GM18507 (cell line): Measurements from ENCODE around the gene ZNF516.

Experiments used
- DNase-seq: peaks from one replicate; pipeline ENCODE4 v3.0.0; 2011; ENCODE audit warnings: low read depth; ENCODE audit not compliant: insufficient read length; ENCODE audit errors: extremely low spot score
- FAIRE-seq: peaks from 2 replicates; lab custom pipeline; 2011; peaks lifted over from hg19 to GRCh38; lab: Jason Lieb, UNC

The ZNF516 gene

DNA sequence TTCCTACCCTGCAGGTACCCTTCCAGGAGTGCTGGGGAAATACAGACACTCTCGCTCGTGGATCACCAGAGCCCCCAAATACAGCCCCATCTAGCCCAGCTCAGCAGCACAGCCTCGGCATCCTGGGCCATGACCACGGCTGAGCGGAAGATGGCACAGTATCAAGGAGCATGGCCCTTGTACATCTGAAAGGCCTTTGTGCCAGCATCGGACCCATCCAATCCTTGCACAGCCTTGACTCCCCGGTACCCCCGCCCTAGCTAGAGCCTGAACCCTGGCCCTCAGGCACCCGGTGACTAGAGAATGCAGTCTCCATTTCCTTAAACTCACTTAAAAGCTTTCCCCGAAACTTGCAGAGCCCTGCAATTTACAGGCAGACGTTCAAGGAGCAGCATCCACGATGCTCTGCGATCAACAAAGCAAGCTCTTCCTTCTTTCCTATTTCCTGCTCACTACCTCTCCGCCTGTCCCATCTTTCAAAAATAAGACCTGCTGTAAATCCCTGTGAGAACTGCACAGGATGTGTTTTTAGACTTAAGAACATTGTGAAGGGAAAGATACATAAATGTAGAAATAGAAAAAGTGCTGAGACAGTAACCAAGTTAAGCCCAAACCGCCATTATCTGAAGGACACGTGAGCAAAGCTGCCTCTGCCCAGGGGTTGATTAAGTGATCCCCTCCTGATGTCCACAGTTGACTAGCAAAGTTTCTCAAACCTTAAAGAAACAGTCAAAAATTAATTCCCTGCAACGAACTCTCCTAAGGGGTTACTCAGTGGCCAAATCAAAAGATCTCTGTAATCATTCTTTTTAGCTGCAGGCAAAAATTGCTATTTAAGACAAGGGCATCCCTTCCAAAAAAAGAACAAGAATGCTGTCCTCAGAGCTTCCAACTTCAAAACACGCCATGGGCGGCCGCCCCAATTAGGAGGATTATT lies 48.5 kb downstream of the ZNF516 start:
- no peak for FAIRE-seq

GRCh38 chr18:76445741-76446232 lies 49.3 kb downstream of the ZNF516 start:
- no peak for FAIRE-seq

More for the DNA sequence above, 48.5 kb downstream of the ZNF516 start:
- DNase-seq = no peak

DNA sequence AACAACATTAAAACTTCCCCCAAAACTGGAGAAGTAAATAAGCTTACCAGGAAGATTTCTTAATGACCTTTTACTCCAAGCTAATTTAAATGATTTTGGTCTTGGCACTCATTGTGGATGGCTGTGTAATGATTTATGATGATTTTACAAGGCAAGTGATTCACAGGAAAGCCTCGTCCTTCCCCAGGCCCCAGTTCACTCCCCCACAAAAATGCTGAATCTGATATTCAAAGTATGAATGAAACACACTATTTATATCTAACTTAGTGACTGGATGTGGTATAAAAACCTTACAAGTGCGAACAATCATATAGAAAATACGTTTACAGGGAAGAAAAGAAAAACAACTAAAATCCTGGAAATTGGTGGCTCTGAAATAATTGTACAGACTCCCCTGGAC lies 49.8 kb downstream of the ZNF516 start:
- DNase-seq (no peak), FAIRE-seq (no peak)

More at GRCh38 chr18:76445741-76446232, 49.3 kb downstream of the ZNF516 start:
- no peak for DNase-seq

GRCh38 chr18:76444446-76445105 lies 50.5 kb downstream of the ZNF516 start:
- no peak for DNase-seq
- FAIRE-seq = no peak

- FAIRE-seq (no peak), DNase-seq (no peak)
Observed at GRCh38 chr18:76443519-76444445, 51.3 kb downstream of the ZNF516 start.

GRCh38 chr18:76442413-76443171 lies 52.5 kb downstream of the ZNF516 start:
- FAIRE-seq = no peak

GRCh38 chr18:76441668-76442412 lies 53.2 kb downstream of the ZNF516 start:
- FAIRE-seq (no peak), DNase-seq (no peak)

More at GRCh38 chr18:76442413-76443171, 52.5 kb downstream of the ZNF516 start:
- DNase-seq = no peak

GRCh38 chr18:76441002-76441667 lies 53.9 kb downstream of the ZNF516 start:
- no peak for FAIRE-seq
- DNase-seq = no peak

DNA sequence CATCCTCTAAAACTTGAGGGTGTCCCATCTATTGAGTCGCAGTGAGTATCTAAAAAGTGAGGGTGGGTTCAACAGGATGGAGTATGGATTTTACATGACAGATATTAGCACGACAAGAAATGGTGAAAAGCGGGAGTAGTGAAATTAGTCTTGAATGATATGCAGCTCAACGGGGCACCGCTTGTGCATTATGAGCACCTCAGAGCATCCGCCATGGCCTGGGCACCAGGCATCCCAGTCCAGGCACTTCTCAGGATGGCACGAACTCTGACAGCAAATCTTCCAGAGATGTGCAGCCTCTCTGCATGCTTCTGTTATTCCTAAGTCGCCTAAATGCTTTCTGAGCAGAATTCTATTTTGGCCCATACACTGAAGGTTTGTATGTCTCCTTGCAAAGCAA lies 57.1 kb downstream of the ZNF516 start:
- DNase-seq = no peak
- no peak for FAIRE-seq

DNA sequence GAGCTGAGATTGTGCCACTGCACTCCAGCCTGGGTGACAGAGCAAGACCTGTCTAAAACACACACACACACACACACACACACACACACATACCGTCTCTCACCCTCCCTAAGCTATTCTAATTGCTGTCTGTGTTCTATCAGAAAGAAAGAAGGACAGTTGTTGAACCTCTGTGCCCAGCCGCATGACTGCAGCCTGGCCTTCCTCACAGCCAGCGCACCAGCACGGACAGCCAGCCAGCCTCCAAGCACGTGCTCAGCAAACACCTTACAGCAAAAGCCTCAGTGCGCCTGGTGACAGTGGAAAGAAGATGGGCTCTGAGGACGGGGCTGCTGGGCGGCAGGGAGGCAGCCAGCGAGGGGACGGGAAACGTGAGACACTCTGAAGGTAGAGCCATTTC lies 58.0 kb downstream of the ZNF516 start:
- DNase-seq (no peak), FAIRE-seq (no peak)

GRCh38 chr18:76436342-76436741 lies 58.7 kb downstream of the ZNF516 start:
- DNase-seq (no peak), FAIRE-seq (no peak)

DNA sequence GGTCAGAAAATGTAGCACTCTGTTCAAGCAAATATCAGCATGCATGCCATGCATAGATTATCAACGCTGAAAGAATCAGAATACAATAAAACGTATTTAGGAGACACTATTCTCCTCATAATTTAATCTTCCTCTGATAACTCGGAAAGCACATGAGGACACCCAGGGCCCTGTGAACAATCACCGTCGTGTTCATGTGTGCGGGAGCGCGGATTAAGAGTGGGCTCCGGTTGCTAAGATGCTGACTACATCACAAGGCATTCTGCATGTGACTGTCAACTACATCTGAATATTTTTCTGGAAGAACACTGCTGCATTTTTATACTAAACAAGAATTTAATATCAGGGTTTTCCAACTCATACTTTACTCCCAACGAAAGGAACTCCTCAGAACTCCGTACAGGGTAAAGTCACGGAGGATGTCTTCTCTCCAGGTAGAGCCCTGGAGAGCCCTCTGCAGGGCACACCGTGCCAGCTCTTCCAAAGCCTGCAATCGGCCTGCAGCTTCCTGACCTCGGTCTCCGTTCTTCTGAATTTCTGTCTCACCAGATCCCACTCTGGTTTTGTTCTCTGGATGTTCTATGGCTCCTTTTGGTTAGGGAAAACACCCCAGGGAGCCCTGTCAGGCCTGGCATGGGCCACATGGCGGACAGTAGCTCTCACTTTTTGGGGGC lies 59.6 kb downstream of the ZNF516 start:
- no peak for FAIRE-seq

GRCh38 chr18:76434452-76434851 lies 60.6 kb downstream of the ZNF516 start:
- no peak for FAIRE-seq

More for the DNA sequence above, 59.6 kb downstream of the ZNF516 start:
- DNase-seq = no peak

GRCh38 chr18:76433788-76434187 lies 61.3 kb downstream of the ZNF516 start:
- no peak for FAIRE-seq
- no peak for DNase-seq

More at GRCh38 chr18:76434452-76434851, 60.6 kb downstream of the ZNF516 start:
- DNase-seq = no peak

DNA sequence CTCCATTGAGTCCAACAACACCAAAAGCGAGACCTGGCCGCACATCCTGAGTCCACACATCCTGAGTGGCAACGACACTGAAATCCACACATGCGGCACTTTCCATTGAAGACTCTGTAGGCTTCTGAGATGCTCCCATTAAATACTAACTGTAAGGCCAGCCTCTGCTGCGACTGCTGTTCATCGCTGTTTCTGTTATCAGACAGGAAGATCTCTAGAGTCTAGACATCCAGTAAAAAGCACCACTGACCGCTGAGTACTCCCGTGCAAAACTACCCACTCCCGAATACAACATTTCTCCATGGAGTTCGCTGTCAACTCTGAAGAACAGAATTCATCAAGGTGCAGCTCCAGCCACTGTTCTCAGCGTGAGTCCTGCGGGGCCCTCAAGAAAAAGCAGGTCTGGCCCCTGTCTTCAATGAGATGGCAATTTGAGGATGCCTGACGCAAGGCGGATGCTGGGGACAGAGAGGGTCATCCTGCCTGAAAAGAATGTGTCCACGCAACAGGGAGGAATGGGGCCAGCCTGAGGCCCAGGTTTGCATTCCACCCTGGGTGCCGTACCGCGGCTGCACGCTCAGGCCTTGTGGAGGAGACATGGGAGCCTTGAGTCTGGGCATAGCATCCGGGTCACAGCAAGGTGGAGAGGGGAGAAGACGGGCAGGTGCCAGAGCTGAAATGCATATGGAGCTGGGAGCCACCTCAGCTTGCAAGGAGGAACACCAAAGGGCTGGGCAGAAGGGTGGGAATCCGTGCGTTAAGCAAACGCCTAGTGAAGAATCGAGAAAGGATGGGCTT lies 61.9 kb downstream of the ZNF516 start:
- FAIRE-seq (no peak), DNase-seq (no peak)

- FAIRE-seq = no peak
- no peak for DNase-seq
Observed at GRCh38 chr18:76432274-76432755, 62.7 kb downstream of the ZNF516 start.
